ENCODE data around the gene FAM81A. TPM values are rescaled to one million over a fixed set of nuclear protein-coding genes. Genes with fewer than 3 reads are reported as not detected.

FAM81A gene
- total and polyA plus RNA-seq, 10 donors = 0.77 to 3.0 (median 2.1) TPM

DNA sequence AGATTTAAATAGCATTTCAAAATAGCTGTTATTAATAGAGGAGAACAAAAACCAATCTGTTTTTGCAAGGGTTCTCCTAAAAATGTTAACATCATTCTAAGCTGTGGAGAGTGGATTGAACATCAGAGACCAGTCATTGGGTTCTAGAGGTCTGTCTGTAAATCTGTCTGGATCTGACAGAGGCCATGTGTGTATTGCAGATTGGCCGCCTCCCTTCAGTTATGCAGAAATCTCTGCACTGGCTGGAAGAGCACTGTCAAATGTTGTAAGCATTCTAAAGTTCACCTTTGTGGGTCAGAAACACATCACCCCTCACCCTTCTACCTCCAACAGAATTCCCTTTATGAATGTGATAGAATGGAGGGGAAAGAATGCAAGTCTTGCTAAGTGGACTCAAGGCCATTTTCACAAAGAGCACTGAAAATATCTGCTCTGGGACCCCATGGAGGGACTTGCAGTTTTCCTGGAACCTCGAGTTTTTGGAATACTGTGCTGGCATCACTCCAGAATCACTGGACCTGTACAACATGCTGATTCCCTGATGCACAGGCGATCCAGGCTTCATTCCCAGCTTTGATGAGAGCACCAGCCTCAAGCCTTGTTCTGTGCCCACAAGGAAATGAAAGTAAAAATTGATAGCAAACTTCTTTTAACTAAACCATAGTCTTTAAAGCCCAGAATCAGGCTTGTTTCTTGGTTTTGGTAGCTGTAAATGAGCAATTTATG lies 8.4 kb downstream of the FAM81A start:
- no peak for DNase-seq
- Histone ChIP-seq H3K27me3 (replicated peaks in 1 of 7) (no peaks in the 10 kb centered on the region), H3K4me1 (peaks cover 0 to 21% (median 9%) of the 10 kb centered on the region in 6 donors), H3K27ac (no peak overlapping the region), H3K36me3 (no peaks in the 10 kb centered on the region), H3K4me3 (no peak overlapping the region), H3K9me3 (no peaks in the 10 kb centered on the region)
- TF ChIP-seq POLR2AphosphoS5 (IDR thresholded peaks at IDR 0.05) = no peak
- no peak for TF ChIP-seq POLR2A (IDR thresholded peaks at IDR 0.05)
- TF ChIP-seq, protein P1, sequence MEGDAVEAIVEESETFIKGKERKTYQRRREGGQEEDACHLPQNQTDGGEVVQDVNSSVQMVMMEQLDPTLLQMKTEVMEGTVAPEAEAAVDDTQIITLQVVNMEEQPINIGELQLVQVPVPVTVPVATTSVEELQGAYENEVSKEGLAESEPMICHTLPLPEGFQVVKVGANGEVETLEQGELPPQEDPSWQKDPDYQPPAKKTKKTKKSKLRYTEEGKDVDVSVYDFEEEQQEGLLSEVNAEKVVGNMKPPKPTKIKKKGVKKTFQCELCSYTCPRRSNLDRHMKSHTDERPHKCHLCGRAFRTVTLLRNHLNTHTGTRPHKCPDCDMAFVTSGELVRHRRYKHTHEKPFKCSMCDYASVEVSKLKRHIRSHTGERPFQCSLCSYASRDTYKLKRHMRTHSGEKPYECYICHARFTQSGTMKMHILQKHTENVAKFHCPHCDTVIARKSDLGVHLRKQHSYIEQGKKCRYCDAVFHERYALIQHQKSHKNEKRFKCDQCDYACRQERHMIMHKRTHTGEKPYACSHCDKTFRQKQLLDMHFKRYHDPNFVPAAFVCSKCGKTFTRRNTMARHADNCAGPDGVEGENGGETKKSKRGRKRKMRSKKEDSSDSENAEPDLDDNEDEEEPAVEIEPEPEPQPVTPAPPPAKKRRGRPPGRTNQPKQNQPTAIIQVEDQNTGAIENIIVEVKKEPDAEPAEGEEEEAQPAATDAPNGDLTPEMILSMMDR (IDR thresholded peaks at IDR 0.05 in 8 of 11, conservative IDR thresholded peaks at IDR 0.05 in 3 of 11) = no peak
- intact Hi-C loops (cut with DNase I; ENCODE audit: low total_unique reads) = no loop called here
- WGBS, 5 donors = 81 to 86% (median 83%) methylated on average over 3 of the region's 3 CpGs

DNA sequence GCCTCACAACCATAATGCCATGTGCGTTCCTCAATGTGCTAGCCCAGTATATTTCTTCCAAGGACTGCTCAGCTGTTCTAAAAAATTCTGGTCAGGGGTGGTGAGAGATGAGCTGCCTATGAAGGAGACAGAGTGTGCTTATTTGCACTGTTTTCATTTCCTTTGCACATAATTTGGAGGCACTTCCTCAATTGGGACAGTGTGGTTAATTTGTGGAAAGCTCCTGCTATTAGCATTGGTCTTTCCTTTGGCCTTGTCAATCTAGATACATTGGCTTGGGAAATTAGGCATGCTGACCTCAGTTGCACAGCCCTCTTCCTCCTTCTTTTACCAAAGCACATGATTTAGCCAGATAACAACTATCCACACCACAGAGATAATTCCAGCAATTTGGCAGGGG lies 9.4 kb downstream of the FAM81A start:
- Histone ChIP-seq H3K27me3 (replicated peaks in 1 of 7) (no peaks in the 10 kb centered on the region), H3K27ac (peak overlapping the region in 1 of 8 donors; percentile 46), H3K36me3 (no peaks in the 10 kb centered on the region), H3K9me3 (no peaks in the 10 kb centered on the region), H3K4me1 (peaks cover 0 to 14% (median 3%) of the 10 kb centered on the region in 6 donors), H3K4me3 (no peak overlapping the region)
- TF ChIP-seq, protein P1 (IDR thresholded peaks at IDR 0.05 in 8 of 11, conservative IDR thresholded peaks at IDR 0.05 in 3 of 11) = no peak
- no peak for TF ChIP-seq POLR2A (IDR thresholded peaks at IDR 0.05)
- intact Hi-C loops (cut with DNase I; ENCODE audit: low total_unique reads) = no loop called here
- WGBS, 5 donors = 84 to 96% (median 90%) methylated on average over 1 of the region's 1 CpG
- DNase-seq = no peak

DNA sequence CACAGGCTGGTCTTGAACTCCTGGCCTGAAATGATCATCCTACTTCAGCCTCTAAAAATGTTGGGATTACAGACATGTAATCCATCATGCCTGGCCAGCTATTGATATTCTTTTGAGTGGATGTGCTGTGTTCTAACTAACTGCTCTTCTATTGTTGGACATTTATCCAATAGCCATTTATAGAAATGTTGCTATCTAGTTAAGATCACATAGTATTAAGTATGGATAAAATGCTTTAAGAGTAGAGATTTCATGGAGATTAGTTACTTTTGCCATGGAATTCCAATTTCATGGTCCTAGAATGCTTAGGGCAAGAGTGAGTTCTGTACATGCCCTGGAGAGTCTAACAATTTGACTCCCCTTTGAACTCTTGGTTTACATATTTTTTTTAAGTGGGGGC lies 10.9 kb downstream of the FAM81A start:
- intact Hi-C loops (cut with DNase I; ENCODE audit: low total_unique reads) = no loop called here
- H3K27me3 ChIP-seq (replicated peaks in 1 of 7) = no peaks in the 10 kb centered on the region
- no peak overlapping the region for H3K4me3 ChIP-seq
- H3K36me3 ChIP-seq = no peaks in the 10 kb centered on the region
- no peak overlapping the region for H3K27ac ChIP-seq
- H3K9me3 ChIP-seq = no peaks in the 10 kb centered on the region
- TF ChIP-seq POLR2A (IDR thresholded peaks at IDR 0.05) = no peak
- TF ChIP-seq POLR2AphosphoS5 (IDR thresholded peaks at IDR 0.05) = no peak
- TF ChIP-seq, protein P1 (IDR thresholded peaks at IDR 0.05 in 8 of 11, conservative IDR thresholded peaks at IDR 0.05 in 3 of 11) = no peak
- DNase-seq = no peak
- peaks cover 0 to 14% (median 3%) of the 10 kb centered on the region in 6 donors for H3K4me1 ChIP-seq

DNA sequence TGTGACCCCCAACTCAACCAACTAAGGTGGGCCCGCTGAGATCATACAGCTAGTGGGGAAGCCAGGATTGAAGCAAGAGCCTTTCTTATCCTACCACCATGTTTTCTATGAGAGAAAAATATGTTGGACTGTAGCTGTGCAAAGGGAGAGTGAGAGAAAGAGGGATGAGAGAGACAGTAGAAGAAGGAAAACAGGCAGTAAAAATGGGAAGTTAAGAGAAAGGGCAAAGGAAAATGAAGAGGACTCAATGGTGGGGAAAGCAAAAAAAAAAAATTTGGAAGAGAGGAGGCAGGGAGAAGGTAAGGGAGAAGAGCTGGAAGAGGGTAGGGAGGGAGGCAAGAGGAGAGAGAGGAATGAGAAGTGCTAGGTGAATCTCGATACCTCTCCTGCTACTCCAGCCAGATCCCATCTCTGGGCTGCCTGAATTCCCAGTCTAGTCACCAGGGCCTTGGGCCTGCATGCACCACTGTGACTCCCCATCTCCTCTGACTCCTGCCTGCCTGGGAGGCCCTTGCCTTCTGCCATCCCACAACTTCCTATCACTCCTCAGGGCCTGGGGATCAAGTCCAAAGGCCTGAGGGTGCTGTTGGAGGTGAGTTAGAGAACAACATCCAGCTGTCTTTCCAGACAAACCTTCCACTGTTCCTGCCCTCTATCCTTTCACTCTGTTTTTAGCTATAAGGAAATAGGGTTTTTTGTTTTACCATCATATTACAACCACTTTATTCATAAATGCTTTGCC lies 15.7 kb downstream of the FAM81A start:
- TF ChIP-seq, protein P1 (IDR thresholded peaks at IDR 0.05 in 8 of 11, conservative IDR thresholded peaks at IDR 0.05 in 3 of 11) = no peak
- TF ChIP-seq POLR2AphosphoS5 (IDR thresholded peaks at IDR 0.05) = no peak
- TF ChIP-seq POLR2A (IDR thresholded peaks at IDR 0.05) = no peak
- no peak for DNase-seq
- WGBS, 5 donors = 91 to 99% (median 96%) methylated on average over 2 of the region's 2 CpGs
- H3K4me1 ChIP-seq = no peaks in the 10 kb centered on the region
- no peaks in the 10 kb centered on the region for H3K27me3 ChIP-seq (replicated peaks in 1 of 7)
- intact Hi-C loops (cut with DNase I; ENCODE audit: low total_unique reads) = no loop called here
- no peak overlapping the region for H3K4me3 ChIP-seq
- H3K27ac ChIP-seq = no peak overlapping the region
- no peaks in the 10 kb centered on the region for H3K9me3 ChIP-seq
- H3K36me3 ChIP-seq = no peaks in the 10 kb centered on the region
